GM19025 (cell line): Measurements from ENCODE around the gene HTR3A.

Source experiments
- ATAC-seq: cut with Tn5 transposase; IDR thresholded peaks from one replicate; pipeline ENCODE4 v1.9.1; 2021; ENCODE audit warnings: mild to moderate bottlenecking, low read depth, moderate library complexity; ENCODE audit not compliant: unreplicated experiment

Gene HTR3A

GRCh38 chr11:114016986-114017385 is 42.1 kb downstream of the HTR3A start:
- ATAC-seq: no peak

GRCh38 chr11:114017723-114018122 is 42.8 kb downstream of the HTR3A start:
- ATAC-seq: no peak

GRCh38 chr11:114019046-114019445 is 44.1 kb downstream of the HTR3A start:
- ATAC-seq: no peak

GRCh38 chr11:114019574-114019973 is 44.7 kb downstream of the HTR3A start:
- no peak for ATAC-seq

- no peak for ATAC-seq
These were observed 50.5 kb downstream of the HTR3A start for GRCh38 chr11:114025329-114025907.

- ATAC-seq: no peak
These were observed 51.4 kb downstream of the HTR3A start for GRCh38 chr11:114026355-114026754.

- no peak for ATAC-seq
These were observed 52.5 kb downstream of the HTR3A start for GRCh38 chr11:114027391-114027790.

- ATAC-seq: no peak
These were observed 53.0 kb downstream of the HTR3A start for GRCh38 chr11:114027926-114028325.

- ATAC-seq: no peak
These were observed 56.5 kb downstream of the HTR3A start for GRCh38 chr11:114031246-114031966.

- no peak for ATAC-seq
These were observed 57.0 kb downstream of the HTR3A start for GRCh38 chr11:114031967-114032320.

GRCh38 chr11:114033066-114033465 is 58.2 kb downstream of the HTR3A start:
- no peak for ATAC-seq

- ATAC-seq: no peak
These were observed 58.7 kb downstream of the HTR3A start for GRCh38 chr11:114033572-114033971.

- no peak for ATAC-seq
These were observed 60.0 kb downstream of the HTR3A start for GRCh38 chr11:114034956-114035355.

GRCh38 chr11:114036147-114036811 is 61.4 kb downstream of the HTR3A start:
- no peak for ATAC-seq

GRCh38 chr11:114036958-114037357 is 62.0 kb downstream of the HTR3A start:
- ATAC-seq: no peak

GRCh38 chr11:114039551-114039950 is 64.6 kb downstream of the HTR3A start:
- no peak for ATAC-seq
